SK-N-SH treated with all-trans-retinoic acid at 6 μM for 48 hours (cell line): ENCODE results near the gene MPZL2.

Source experiments
- ARNTL ChIP-seq: fragments of 450-650 bp; formaldehyde crosslinking; IDR thresholded peaks from 2 replicates; pipeline ENCODE4 v1.5.0; 2020; ENCODE audit warnings: low read depth, mild to moderate bottlenecking, moderate library complexity, borderline replicate concordance
- CREB5 ChIP-seq: fragments of 250-450 bp; sonication (Bioruptor Pico); IDR thresholded peaks from 2 replicates; pipeline ENCODE4 v1.5.1; 2020; ENCODE audit warnings: low read depth, mild to moderate bottlenecking, moderate library complexity
- PATZ1 ChIP-seq: fragments of 250-450 bp; sonication (Bioruptor Pico); IDR thresholded peaks from 2 replicates; pipeline ENCODE4 v1.8.0; 2020; ENCODE audit warnings: mild to moderate bottlenecking, moderate library complexity, borderline replicate concordance
- ZFP3 ChIP-seq: fragments of 250-450 bp; sonication (Bioruptor Pico); IDR thresholded peaks from 2 replicates; pipeline ENCODE4 v1.5.0; 2020; ENCODE audit warnings: mild to moderate bottlenecking, moderate library complexity
- ZNF565 ChIP-seq: fragments of 450-650 bp; formaldehyde crosslinking; conservative IDR thresholded peaks from 2 replicates; pipeline ENCODE4 v1.5.0; 2020; ENCODE audit warnings: low read depth, mild to moderate bottlenecking, moderate library complexity
- ZNF70 ChIP-seq: fragments of 450-650 bp; formaldehyde crosslinking; IDR thresholded peaks from 2 replicates; pipeline ENCODE4 v1.5.0; 2020; ENCODE audit warnings: mild to moderate bottlenecking, moderate library complexity

- TF ChIP-seq ZNF70 (CRISPR knock-in tag) (no peak), PATZ1 (CRISPR knock-in tag) (no peak), ZFP3 (CRISPR knock-in tag) (no peak), CREB5 (no peak), ARNTL (CRISPR knock-in tag) (no peak), ZNF565 (CRISPR knock-in tag) (no peak)
Observed at GRCh38 chr11:118276422-118276821, 12.3 kb upstream of the MPZL2 start.
